Brain microvascular endothelial cell (primary cell): ENCODE measurements around the gene CACYBP.
"Not testable (repeated sequence)": the region's sequence is repeated elsewhere in the genome, so short reads cannot be mapped to it uniquely, and the experiment has no call there.

ENCODE experiments used
- DNase-seq: peaks from one replicate; pipeline ENCODE4 v3.0.0-alpha.2; 2020
- H3K27ac ChIP-seq: fragments of 250-450 bp; sonication (Bioruptor Pico); 2 replicates; pipeline ENCODE4 v1.5.1; 2020; ENCODE audit warnings: mild to moderate bottlenecking, moderate library complexity
- H3K27me3 ChIP-seq: fragments of 250-450 bp; sonication (Bioruptor Pico); replicated peaks from 2 replicates; pipeline ENCODE4 v1.5.1; 2020; ENCODE audit warnings: mild to moderate bottlenecking
- H3K36me3 ChIP-seq: fragments of 250-450 bp; sonication (Bioruptor Pico); replicated peaks from 2 replicates; pipeline ENCODE4 v1.5.1; 2020; ENCODE audit warnings: mild to moderate bottlenecking
- H3K4me3 ChIP-seq: 2 replicates; pipeline ENCODE4 v1.5.1; 2011; ENCODE audit warnings: low read depth, mild to moderate bottlenecking, control low read depth, low read length, moderate library complexity
- CTCF ChIP-seq: IDR thresholded peaks from 2 replicates; pipeline ENCODE4 v1.5.1; 2011; ENCODE audit warnings: low read depth, mild to moderate bottlenecking, moderate library complexity, low read length, control low read depth, inconsistent platforms; ENCODE audit errors: missing control alignments
- in situ Hi-C: cut with HindIII; loops from 2 replicates; pipeline ENCODE4 v1.10.0; 2017; ENCODE audit warnings: low sequenced_read_pairs, low pct_ligation_motif_present

Gene CACYBP

GRCh38 chr1:175015243-175015642, 15.5 kb downstream of the CACYBP start:
- in situ Hi-C loops = no loop called here
- TF ChIP-seq CTCF = no peak
- Histone ChIP-seq H3K36me3 (peaks cover 24% of the 10 kb centered on the region), H3K27ac (peak overlapping the region; percentile 68), H3K4me3 (no peak overlapping the region), H3K27me3 (no peaks in the 10 kb centered on the region)
- DNase-seq = peak; percentile 83

- no peak overlapping the region for H3K27ac ChIP-seq
- no peaks in the 10 kb centered on the region for H3K27me3 ChIP-seq
- TF ChIP-seq CTCF = no peak
- H3K36me3 ChIP-seq = peaks cover 7% of the 10 kb centered on the region
- in situ Hi-C loops = no loop called here
- DNase-seq = no peak
- no peak overlapping the region for H3K4me3 ChIP-seq
Measured at GRCh38 chr1:175019524-175019923, 19.8 kb downstream of the CACYBP start.

GRCh38 chr1:175023043-175023921, 23.5 kb downstream of the CACYBP start, which contains the start of gene MRPS14:
Gene MRPS14 (minus strand): TSS chr1:175023425. CDS start chr1:175023408, 17 bp downstream.
- H3K27me3 ChIP-seq = no peaks in the 10 kb centered on the region
- TF ChIP-seq CTCF = no peak
- peak; percentile 99 for DNase-seq
- H3K4me3 ChIP-seq = peak within 1 kb of the TSS; percentile 88
- peak within 1 kb of the TSS; percentile 75 for H3K27ac ChIP-seq
- in situ Hi-C loops = no loop called here
- no peaks in the 10 kb centered on the region for H3K36me3 ChIP-seq

GRCh38 chr1:175023922-175024242, 24.1 kb downstream of the CACYBP start:
- Histone ChIP-seq H3K27ac (peak overlapping the region; percentile 75), H3K4me3 (peak overlapping the region; percentile 88)
- H3K27me3 ChIP-seq, H3K36me3 ChIP-seq, in situ Hi-C loops, DNase-seq: not testable (repeated sequence)

GRCh38 chr1:175024773-175025172, 25.0 kb downstream of the CACYBP start:
- H3K27ac ChIP-seq = no peak overlapping the region
- H3K4me3 ChIP-seq = no peak overlapping the region
- in situ Hi-C loops = no loop called here
- H3K36me3 ChIP-seq = no peaks in the 10 kb centered on the region
- H3K27me3 ChIP-seq = no peaks in the 10 kb centered on the region
- DNase-seq = no peak
- no peak for TF ChIP-seq CTCF

- Histone ChIP-seq H3K4me3 (no peak overlapping the region), H3K36me3 (no peaks in the 10 kb centered on the region), H3K27ac (no peak overlapping the region), H3K27me3 (no peaks in the 10 kb centered on the region)
- in situ Hi-C loops = no loop called here
- no peak for TF ChIP-seq CTCF
- DNase-seq = no peak
Measured at GRCh38 chr1:175033953-175034352, 34.2 kb downstream of the CACYBP start.
